Measurements from ENCODE around the gene APOBEC3B.

DNA sequence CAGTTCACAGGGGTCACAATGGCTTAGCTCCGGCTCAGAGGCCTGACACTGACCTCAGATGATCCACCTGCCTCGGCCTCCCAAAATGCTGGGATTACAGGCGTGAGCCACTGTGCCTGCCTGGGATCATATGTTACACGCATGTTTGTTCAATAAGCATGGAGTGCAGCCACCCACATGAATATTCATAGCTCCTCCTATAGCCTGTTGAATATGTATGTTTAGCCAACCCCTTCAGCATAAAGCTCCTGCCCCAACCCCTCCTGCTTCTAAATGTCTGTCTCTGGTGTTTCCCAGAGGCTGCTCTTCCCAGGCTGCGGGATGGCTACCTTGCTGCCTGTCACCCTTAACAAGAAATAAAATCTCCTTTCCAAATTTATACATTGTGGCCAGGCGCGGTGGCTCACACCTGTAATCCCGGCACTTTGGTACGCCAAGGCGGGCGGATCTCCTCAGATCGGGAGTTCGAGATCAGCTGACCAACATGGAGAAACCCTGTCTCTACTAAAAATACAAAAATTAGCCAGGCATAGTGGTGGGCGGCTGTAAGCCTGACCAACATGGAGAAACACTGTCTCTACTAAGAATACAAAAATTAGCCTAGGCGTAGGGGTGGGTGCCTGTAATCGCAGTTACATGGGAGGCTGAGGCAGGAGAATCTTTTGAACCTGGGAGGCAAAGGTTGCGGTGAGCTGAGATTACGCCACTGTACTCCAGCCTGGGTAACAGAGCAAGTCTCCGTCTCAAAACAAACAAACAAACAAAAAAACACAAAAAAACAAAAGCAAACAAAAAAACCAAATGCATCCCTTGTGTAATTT lies 57.4 kb downstream of the APOBEC3B start:
- no peak for TF ChIP-seq TAF1 (IDR thresholded peaks at IDR 0.05; ENCODE audit: low read depth)
- TF ChIP-seq REST (IDR thresholded peaks at IDR 0.05; ENCODE audit: low read depth) = no peak
- no peak for TF ChIP-seq USF1 (IDR thresholded peaks at IDR 0.05)
- no peak for TF ChIP-seq EP300 (IDR thresholded peaks at IDR 0.05; ENCODE audit: borderline replicate concordance)
- TF ChIP-seq FOXM1 (IDR thresholded peaks at IDR 0.05; ENCODE audit: borderline replicate concordance, low read depth) = no peak
- TF ChIP-seq CREB1 (IDR thresholded peaks at IDR 0.05; ENCODE audit: low read depth) = no peak
- no peak for TF ChIP-seq RAD21 (IDR thresholded peaks at IDR 0.05; ENCODE audit: low read depth)
- TF ChIP-seq, protein P1, sequence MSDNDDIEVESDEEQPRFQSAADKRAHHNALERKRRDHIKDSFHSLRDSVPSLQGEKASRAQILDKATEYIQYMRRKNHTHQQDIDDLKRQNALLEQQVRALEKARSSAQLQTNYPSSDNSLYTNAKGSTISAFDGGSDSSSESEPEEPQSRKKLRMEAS (IDR thresholded peaks at IDR 0.05) = no peak
- no peak for TF ChIP-seq YY1 (IDR thresholded peaks at IDR 0.05; ENCODE audit: low read depth)
- TF ChIP-seq CEBPB (IDR thresholded peaks at IDR 0.05) = no peak
- no peak for TF ChIP-seq ZBTB7A (IDR thresholded peaks at IDR 0.05; ENCODE audit: low read depth)

All from Ishikawa (cell line).